GM10266 (cell line): Measurements from ENCODE around the gene SOD2.
"Not testable (repeated sequence)": the region's sequence is repeated elsewhere in the genome, so short reads cannot be mapped to it uniquely, and the experiment has no call there.

ENCODE experiments used
- DNase-seq: peaks from one replicate; pipeline ENCODE4 v3.0.0; 2012; ENCODE audit errors: extremely low spot score
- CTCF ChIP-seq: IDR thresholded peaks from 2 replicates; pipeline ENCODE4 v1.5.1; 2012; ENCODE audit warnings: mild to moderate bottlenecking, low read depth; ENCODE audit not compliant: control insufficient read depth, insufficient read depth; ENCODE audit errors: missing control alignments

SOD2 gene

GRCh38 chr6:159722655-159723054 is 29.6 kb upstream of the SOD2 start:
- DNase-seq, result no peak
- no peak for TF ChIP-seq CTCF

- not testable (repeated sequence) for DNase-seq
Measured at GRCh38 chr6:159721981-159722380, 28.9 kb upstream of the SOD2 start.

- peak; percentile 33 for DNase-seq
- no peak for TF ChIP-seq CTCF
Measured at GRCh38 chr6:159720708-159721107, 27.7 kb upstream of the SOD2 start.

- no peak for TF ChIP-seq CTCF
- DNase-seq, result no peak
Measured at GRCh38 chr6:159719287-159719686, 26.2 kb upstream of the SOD2 start.

GRCh38 chr6:159718634-159719033 is 25.6 kb upstream of the SOD2 start:
- TF ChIP-seq CTCF, result no peak

GRCh38 chr6:159716247-159717096 is 23.4 kb upstream of the SOD2 start:
- DNase-seq, result no peak
- TF ChIP-seq CTCF, result no peak

More at GRCh38 chr6:159718634-159719033, 25.6 kb upstream of the SOD2 start:
- DNase-seq, result no peak

GRCh38 chr6:159715605-159716004 is 22.6 kb upstream of the SOD2 start:
- DNase-seq, result no peak
- no peak for TF ChIP-seq CTCF
